HepG2 (cell line): ENCODE results near the gene ALMS1.

ENCODE experiments used
- CBX5 ChIP-seq: sonication (generic); formaldehyde crosslinking; IDR thresholded peaks from 2 replicates; pipeline ENCODE4 v1.4.0; 2020; ENCODE audit warnings: missing genetic modification reagents, borderline replicate concordance
- ELF4 ChIP-seq: sonication (generic); formaldehyde crosslinking; IDR thresholded peaks from 2 replicates; pipeline ENCODE4 v1.5.0; 2020; ENCODE audit warnings: missing genetic modification reagents, mild to moderate bottlenecking, moderate library complexity, borderline replicate concordance
- POLR2A ChIP-seq, 2 experiments: IDR thresholded peaks; 2 replicates each; pipeline ENCODE4 v1.6.1; 2011; ENCODE audit warnings: low read depth in 2 of 2, low read length in 2 of 2, mild to moderate bottlenecking in 1 of 2, moderate library complexity in 1 of 2; ENCODE audit not compliant: insufficient read depth in 1 of 2
- RARA ChIP-seq: IDR thresholded peaks from 2 replicates; pipeline ENCODE4 v1.6.1; 2016; ENCODE audit warnings: missing genetic modification reagents, missing compliant biosample characterization
- SP1 ChIP-seq, 2 experiments: fragments of 450-650 bp in 1 of 2; sonication (generic) in 1 of 2; formaldehyde crosslinking in 1 of 2; IDR thresholded peaks; 2 replicates each; pipeline versions ENCODE4 v1.4.0 to v1.6.1; 2016 to 2020; ENCODE audit warnings: missing genetic modification reagents in 1 of 2
- YY1 ChIP-seq: IDR thresholded peaks from 2 replicates; pipeline ENCODE4 v1.6.1; 2011; ENCODE audit warnings: low read length, low read depth, moderate library complexity, mild to moderate bottlenecking; ENCODE audit not compliant: insufficient read depth, insufficient replicate concordance
- ZNF12 ChIP-seq: sonication (generic); formaldehyde crosslinking; IDR thresholded peaks from 2 replicates; pipeline ENCODE4 v1.5.0; 2020; ENCODE audit warnings: missing genetic modification reagents

DNA sequence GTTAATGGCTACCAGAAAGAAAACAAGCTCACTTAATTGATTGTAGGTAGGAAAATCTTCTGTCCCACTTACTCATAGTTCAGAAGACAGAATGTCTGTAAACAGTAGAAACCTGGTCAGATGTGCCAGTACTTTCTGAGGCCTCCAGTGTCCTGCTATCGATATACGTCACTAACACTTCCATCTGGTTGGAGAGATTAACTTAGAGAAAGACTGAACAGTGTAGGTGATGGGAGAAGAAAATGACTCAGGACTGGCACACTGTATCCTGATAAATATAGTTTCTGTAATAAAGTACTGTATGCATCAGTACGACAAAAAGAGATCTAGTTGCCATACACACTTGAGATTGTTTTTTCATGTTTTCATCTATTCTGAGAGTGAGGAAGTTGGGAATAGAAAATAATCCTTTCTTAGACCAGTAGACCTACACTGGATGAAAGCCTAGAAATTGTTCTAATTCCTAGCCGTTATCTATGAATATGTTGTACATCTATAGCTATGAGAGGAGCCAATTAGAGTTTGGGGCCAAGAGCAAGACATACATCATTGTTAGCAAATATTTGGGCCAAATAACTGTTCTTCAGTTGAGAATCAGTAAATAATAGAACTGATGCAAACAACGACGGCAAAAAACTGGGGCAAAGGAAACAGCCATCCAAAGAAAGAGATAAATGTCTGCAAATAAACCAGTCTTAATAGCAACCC, 150.7 kb downstream of the ALMS1 start:
- TF ChIP-seq RARA (CRISPR knock-in tag), result no peak
- TF ChIP-seq ZNF12 (CRISPR knock-in tag), result no peak
- no peak for TF ChIP-seq POLR2A (IDR thresholded peaks at IDR 0.05; ENCODE audit: insufficient read depth in 1 of 2, low read depth in 2 of 2, low read length in 2 of 2)
- TF ChIP-seq CBX5 (CRISPR knock-in tag), result no peak
- no peak for TF ChIP-seq SP1 (IDR thresholded peaks at IDR 0.05)
- no peak for TF ChIP-seq SP1 (CRISPR knock-in tag; IDR thresholded peaks at IDR 0.05)
- TF ChIP-seq ELF4 (CRISPR knock-in tag), result no peak
- no peak for TF ChIP-seq YY1
